Esophagus squamous epithelium (tissue), 5 donors: Measurements from ENCODE around the gene RHBDL3. TPM values are rescaled to one million over a fixed set of nuclear protein-coding genes. Genes with fewer than 3 reads are reported as not detected.

Source experiments
- DNase-seq: peaks from one replicate; lab custom pipeline; 2025; lab: John Stamatoyannopoulos, UW
- H3K27ac ChIP-seq, 4 donors: fragments of 200-600 bp; sonication (generic); one replicate each; pipeline ENCODE4 v1.5.1; 2016 to 2019; ENCODE audit warnings: mild to moderate bottlenecking in 1 of 4
- H3K27me3 ChIP-seq, 4 donors: fragments of 200-600 bp; sonication (generic); 1 replicate in 3 of 4; 2 replicates in 1 of 4; pipeline versions ENCODE4 v1.5.1 to v1.6.0; 2017 to 2021; ENCODE audit warnings: antibody characterized with exemption in 1 of 4
- H3K36me3 ChIP-seq, 3 donors: fragments of 200-600 bp; sonication (generic); one replicate each; pipeline ENCODE4 v1.5.1; 2016 to 2019
- H3K4me1 ChIP-seq, 3 donors: fragments of 200-600 bp; sonication (generic); one replicate each; pipeline ENCODE4 v1.5.1; 2017 to 2019
- H3K4me3 ChIP-seq, 4 donors: fragments of 200-600 bp; sonication (generic); 1 replicate in 3 of 4; 2 replicates in 1 of 4; pipeline ENCODE4 v1.5.1; 2016 to 2019; ENCODE audit warnings: mild to moderate bottlenecking in 2 of 4, moderate library complexity in 1 of 4
- H3K9me3 ChIP-seq, 3 donors: fragments of 200-600 bp; sonication (generic); one replicate each; pipeline ENCODE4 v1.5.1; 2016 to 2019
- CTCF ChIP-seq, 6 experiments: fragments of 450-650 bp in 4 of 6; fragments of 200-600 bp in 2 of 6; sonication (generic) in 2 of 6; IDR thresholded peaks; one replicate each; pipeline ENCODE4 v1.5.1; 2016 to 2019; ENCODE audit warnings: antibody characterized with exemption in 6 of 6, mild to moderate bottlenecking in 4 of 6, moderate library complexity in 4 of 6
- POLR2A ChIP-seq, 4 donors: fragments of 450-650 bp; IDR thresholded peaks; one replicate each; pipeline ENCODE4 v1.6.1; 2017; ENCODE audit warnings: antibody characterized with exemption in 4 of 4, mild to moderate bottlenecking in 4 of 4, moderate library complexity in 3 of 4
- WGBS, 2 donors: methylation state at CpG; one replicate each; pipeline ENCODE4 v1.1.5; 2018; 5-methylcytosine and 5-hydroxymethylcytosine counted together
- intact Hi-C: fragments of 100-400 bp; cut with DNase I; formaldehyde crosslinking; loops from one replicate; pipeline ENCODE4 v1.15.0; 2022
- total RNA-seq, 4 donors: library from RNA; depleted of rRNA; stranded (reverse); fragments of >200 nt; gene quantifications; one replicate each; pipeline ENCODE4 v1.1.0, GENCODE V29; 2016
- donor health status: DM: yes; HTN: yes; CAD: no.

The RHBDL3 gene
- total RNA-seq, 4 donors from 2014 or later: 0.09 to 1.1 (median 0.76) TPM; not detected in 1

GRCh38 chr17:32269377-32269776 lies 3.7 kb downstream of the RHBDL3 start:
- H3K27ac ChIP-seq: no peak overlapping the region
- 49 to 61% methylated on average over 11 of the region's 11 CpGs for WGBS, 2 donors
- TF ChIP-seq POLR2A (IDR thresholded peaks at IDR 0.05): no peak
- TF ChIP-seq CTCF (IDR thresholded peaks at IDR 0.05): no peak
- H3K4me1 ChIP-seq: peaks cover 14 to 31% (median 22%) of the 10 kb centered on the region in 3 donors
- H3K9me3 ChIP-seq: no peaks in the 10 kb centered on the region
- peaks cover 6 to 83% (median 9%) of the 10 kb centered on the region in 4 donors for H3K27me3 ChIP-seq
- H3K4me3 ChIP-seq: no peak overlapping the region
- no peaks in the 10 kb centered on the region for H3K36me3 ChIP-seq
- no peak for DNase-seq
- intact Hi-C loops: no loop called here

- peaks cover 0 to 69% (median 6%) of the 10 kb centered on the region in 4 donors for H3K27me3 ChIP-seq
Observed at GRCh38 chr17:32271844-32272243, 6.2 kb downstream of the RHBDL3 start.

GRCh38 chr17:32274101-32274500 lies 8.5 kb downstream of the RHBDL3 start:
- H3K27me3 ChIP-seq: peaks cover 0 to 47% (median 0%) of the 10 kb centered on the region in 4 donors
- H3K4me3 ChIP-seq: no peak overlapping the region
- H3K9me3 ChIP-seq: no peaks in the 10 kb centered on the region
- peaks cover 0 to 8% (median 0%) of the 10 kb centered on the region in 3 donors for H3K4me1 ChIP-seq
- intact Hi-C loops: no loop called here
- no peak overlapping the region for H3K27ac ChIP-seq
- WGBS, 2 donors: 81 to 90% methylated on average over 3 to 5 of the region's 5 CpGs
- no peak for DNase-seq
- H3K36me3 ChIP-seq: no peaks in the 10 kb centered on the region
- TF ChIP-seq POLR2A (IDR thresholded peaks at IDR 0.05): no peak
- no peak for TF ChIP-seq CTCF (IDR thresholded peaks at IDR 0.05)

More at GRCh38 chr17:32271844-32272243, 6.2 kb downstream of the RHBDL3 start:
- WGBS, 2 donors: 89 to 96% methylated on average over 7 to 8 of the region's 8 CpGs
- Histone ChIP-seq H3K4me3 (no peak overlapping the region), H3K4me1 (peaks cover 7 to 20% (median 10%) of the 10 kb centered on the region in 3 donors), H3K36me3 (no peaks in the 10 kb centered on the region), H3K27ac (no peak overlapping the region), H3K9me3 (no peaks in the 10 kb centered on the region)
- no peak for DNase-seq
- TF ChIP-seq POLR2A (IDR thresholded peaks at IDR 0.05): no peak
- no peak for TF ChIP-seq CTCF (IDR thresholded peaks at IDR 0.05)
- intact Hi-C loops: no loop called here

GRCh38 chr17:32274643-32275042 lies 9.0 kb downstream of the RHBDL3 start:
- H3K27me3 ChIP-seq: peaks cover 0 to 41% (median 0%) of the 10 kb centered on the region in 4 donors
- peaks cover 0 to 8% (median 0%) of the 10 kb centered on the region in 3 donors for H3K4me1 ChIP-seq
- 82 to 87% methylated on average over 6 of the region's 6 CpGs for WGBS, 2 donors
- intact Hi-C loops: no loop called here
- H3K9me3 ChIP-seq: no peaks in the 10 kb centered on the region
- no peak overlapping the region for H3K27ac ChIP-seq
- H3K4me3 ChIP-seq: no peak overlapping the region
- no peak for DNase-seq
- TF ChIP-seq POLR2A (IDR thresholded peaks at IDR 0.05) (no peak), CTCF (IDR thresholded peaks at IDR 0.05) (no peak)
- H3K36me3 ChIP-seq: no peaks in the 10 kb centered on the region

- 59 to 74% methylated on average over 3 to 8 of the region's 19 CpGs for WGBS, 2 donors
- no peak overlapping the region for H3K4me3 ChIP-seq
- H3K27me3 ChIP-seq: peaks cover 0 to 37% (median 0%) of the 10 kb centered on the region in 4 donors
- peaks cover 0 to 8% (median 0%) of the 10 kb centered on the region in 3 donors for H3K4me1 ChIP-seq
- no peak overlapping the region for H3K27ac ChIP-seq
- no peak for DNase-seq
- no peaks in the 10 kb centered on the region for H3K9me3 ChIP-seq
- intact Hi-C loops: no loop called here
- TF ChIP-seq POLR2A (IDR thresholded peaks at IDR 0.05) (no peak), CTCF (IDR thresholded peaks at IDR 0.05) (no peak)
- no peaks in the 10 kb centered on the region for H3K36me3 ChIP-seq
Observed at GRCh38 chr17:32275060-32276042, 9.7 kb downstream of the RHBDL3 start.
